Middle frontal gyrus (tissue), 1 donor: ENCODE data around the gene SCG2.

Experiments used
- DNase-seq: peaks from one replicate; pipeline ENCODE4 v3.0.0-alpha.2; 2015; ENCODE audit warnings: low spot score; ENCODE audit errors: extremely low spot score

The SCG2 gene

GRCh38 chr2:223601932-223602666 is at the start of gene SCG2:
TSS of gene SCG2 (minus strand) at chr2:223602361. CDS start at chr2:223599282, 3,079 bp downstream.
- peak; percentile 70 for DNase-seq

GRCh38 chr2:223649554-223650533 is 47.7 kb upstream of the SCG2 start:
- DNase-seq, result no peak

DNA sequence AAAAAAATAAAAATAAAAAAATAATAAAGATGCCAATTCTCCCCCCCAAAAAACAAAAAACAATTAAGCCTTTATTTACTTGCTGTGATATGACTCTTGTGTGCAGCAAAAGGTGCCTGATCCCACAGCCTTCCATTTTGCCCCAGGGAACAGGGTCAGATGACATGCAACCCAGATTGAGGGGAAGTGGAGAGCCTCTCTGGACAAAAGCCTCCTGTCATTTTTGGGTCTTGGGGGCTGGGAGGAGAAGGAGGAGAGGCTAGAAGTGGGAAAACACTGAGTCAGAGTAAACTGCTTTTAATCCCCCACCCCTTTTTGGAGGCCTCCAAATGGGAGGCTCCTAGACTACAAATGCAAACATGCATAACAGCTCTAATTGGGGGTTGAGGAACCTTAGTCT is 46.6 kb upstream of the SCG2 start:
- no peak for DNase-seq

GRCh38 chr2:223647258-223647952 is 45.2 kb upstream of the SCG2 start:
- DNase-seq, result no peak

GRCh38 chr2:223644136-223644535 is 42.0 kb upstream of the SCG2 start:
- DNase-seq, result no peak

DNA sequence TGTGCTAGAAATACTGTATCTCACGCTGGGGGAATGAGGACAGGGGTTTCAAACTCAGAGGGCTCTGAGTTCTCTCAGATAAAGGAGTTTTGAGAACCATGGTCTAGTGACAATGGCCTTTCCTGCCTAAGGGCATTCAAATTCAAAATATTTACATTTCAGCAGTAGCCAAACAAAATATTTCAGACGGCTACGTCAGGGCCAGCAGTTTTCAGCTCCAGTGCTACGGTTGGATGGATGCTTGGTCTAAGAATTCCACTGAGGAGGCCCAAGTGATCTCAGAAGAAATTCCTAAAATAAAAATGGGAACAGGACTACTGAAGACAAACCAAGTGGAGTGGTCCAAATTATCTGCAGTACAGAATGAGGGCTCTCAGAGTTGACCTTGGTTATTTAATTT is 41.1 kb upstream of the SCG2 start:
- no peak for DNase-seq

DNA sequence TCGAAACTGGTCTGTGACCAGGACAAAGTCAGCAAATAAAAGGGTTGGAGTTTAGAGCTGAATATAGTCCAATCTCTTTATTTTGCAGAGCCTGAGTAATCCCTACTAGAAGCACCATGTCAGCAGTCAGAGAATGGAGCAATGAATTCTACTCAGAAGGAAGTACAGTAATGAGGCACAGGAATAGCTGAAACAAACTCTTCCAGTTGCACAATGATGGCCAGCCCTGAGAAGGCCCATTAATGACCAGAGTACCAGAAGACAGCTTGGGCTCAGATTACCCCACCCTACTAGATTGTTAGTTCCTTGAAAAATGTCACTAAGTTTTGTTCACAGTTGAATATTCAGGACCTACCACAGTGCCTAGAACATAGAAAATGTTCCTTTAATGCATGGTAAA is 40.3 kb upstream of the SCG2 start:
- DNase-seq, result no peak

- no peak for DNase-seq
Observed at GRCh38 chr2:223641082-223641481, 38.9 kb upstream of the SCG2 start.

DNA sequence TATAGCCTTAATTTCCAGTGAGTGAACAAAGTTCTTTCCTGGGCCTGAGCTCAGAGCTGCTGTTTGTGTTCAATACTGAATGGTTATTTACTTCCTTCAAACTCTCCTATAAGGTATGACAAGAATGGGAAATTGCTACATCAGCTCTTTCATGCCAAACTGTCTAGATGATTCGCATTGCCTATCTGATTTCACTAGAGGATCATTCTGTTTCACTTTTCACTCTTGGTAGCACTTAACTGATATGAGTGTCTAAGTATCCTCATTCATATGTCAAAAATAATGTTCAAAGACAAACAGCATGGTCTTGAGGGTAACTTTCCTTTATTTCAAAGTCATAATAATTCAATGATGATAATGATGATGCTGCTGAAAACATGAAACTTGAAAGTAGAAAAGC is 32.9 kb upstream of the SCG2 start:
- DNase-seq, result no peak

- DNase-seq, result no peak
Observed at GRCh38 chr2:223634238-223634637, 32.1 kb upstream of the SCG2 start.

DNA sequence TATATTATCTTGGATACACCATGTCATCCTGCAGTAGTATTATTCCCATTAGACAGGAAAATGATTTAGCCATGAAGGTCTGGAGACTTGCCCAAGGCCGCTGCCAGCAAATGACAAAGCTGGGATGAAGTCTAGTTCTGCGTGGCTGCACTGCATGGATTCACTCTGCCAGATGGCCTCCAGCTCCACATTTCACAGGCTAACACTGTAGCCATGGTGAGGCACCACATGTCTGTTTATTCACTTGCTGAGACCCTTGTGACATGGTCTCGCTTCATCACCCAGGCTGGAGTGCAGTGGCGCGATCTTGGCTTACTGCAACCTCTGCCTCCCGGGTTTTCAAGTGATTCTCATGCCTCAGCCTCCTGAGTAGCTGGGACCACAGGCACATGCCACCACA is 31.5 kb upstream of the SCG2 start:
- no peak for DNase-seq

DNA sequence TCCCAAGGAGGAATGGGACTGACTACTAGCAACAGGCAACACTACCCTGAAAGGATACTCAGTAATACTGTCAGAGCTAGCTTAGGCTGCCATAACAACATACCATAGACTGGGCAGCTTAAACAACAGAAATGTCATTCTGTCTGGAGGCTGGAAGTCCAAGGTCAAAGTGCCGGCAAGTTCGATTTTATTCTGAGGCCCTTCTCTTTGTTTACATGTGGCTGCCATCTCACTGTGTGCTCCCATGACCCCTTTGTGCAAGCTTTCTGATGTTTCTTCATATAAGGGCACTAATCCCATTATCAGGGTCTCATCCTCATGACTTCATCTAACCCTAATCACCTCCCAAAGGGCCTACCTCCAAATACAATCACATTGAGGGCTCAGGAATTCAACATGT is 30.7 kb upstream of the SCG2 start:
- DNase-seq, result no peak

- DNase-seq, result no peak
Observed at GRCh38 chr2:223626716-223627115, 24.6 kb upstream of the SCG2 start.

DNA sequence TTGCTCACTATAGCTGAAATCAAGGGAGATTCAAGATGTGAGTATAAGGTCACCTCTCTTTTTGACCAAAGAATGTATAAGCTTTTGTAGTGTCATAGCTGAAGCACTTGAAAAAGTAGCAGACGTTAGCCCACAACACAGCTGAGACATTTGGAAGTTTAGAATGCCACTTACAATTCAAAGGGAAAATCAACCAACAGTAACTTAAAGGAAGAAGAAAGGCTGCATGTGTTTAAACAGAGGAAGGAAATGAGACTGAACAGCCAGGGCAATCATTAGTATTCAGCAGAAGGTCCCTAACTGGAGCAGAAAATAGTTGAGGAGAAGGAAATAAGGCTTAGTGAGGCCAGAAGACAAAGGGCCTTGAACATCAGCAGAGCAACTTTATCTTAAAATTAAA is 23.5 kb upstream of the SCG2 start:
- DNase-seq, result no peak

DNA sequence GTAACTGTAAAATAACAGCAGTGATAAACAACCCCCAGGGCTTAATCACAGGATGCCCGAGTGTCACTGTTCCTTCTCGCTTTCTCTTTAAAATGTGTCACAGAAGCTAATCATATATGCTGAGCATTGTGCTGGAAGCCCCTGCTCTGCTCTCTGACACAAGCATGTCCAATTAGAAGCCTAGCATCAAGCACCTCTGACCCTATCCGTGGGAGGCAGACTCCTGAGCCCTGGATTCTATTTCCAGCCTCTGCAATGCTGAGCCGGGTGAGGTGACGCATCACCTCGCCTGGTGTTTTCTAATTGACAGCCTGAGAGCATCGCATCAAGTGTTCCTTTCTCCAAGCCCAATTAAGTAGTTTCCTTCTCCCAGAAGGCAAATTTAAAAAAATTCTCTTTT is 19.7 kb upstream of the SCG2 start:
- DNase-seq, result no peak

DNA sequence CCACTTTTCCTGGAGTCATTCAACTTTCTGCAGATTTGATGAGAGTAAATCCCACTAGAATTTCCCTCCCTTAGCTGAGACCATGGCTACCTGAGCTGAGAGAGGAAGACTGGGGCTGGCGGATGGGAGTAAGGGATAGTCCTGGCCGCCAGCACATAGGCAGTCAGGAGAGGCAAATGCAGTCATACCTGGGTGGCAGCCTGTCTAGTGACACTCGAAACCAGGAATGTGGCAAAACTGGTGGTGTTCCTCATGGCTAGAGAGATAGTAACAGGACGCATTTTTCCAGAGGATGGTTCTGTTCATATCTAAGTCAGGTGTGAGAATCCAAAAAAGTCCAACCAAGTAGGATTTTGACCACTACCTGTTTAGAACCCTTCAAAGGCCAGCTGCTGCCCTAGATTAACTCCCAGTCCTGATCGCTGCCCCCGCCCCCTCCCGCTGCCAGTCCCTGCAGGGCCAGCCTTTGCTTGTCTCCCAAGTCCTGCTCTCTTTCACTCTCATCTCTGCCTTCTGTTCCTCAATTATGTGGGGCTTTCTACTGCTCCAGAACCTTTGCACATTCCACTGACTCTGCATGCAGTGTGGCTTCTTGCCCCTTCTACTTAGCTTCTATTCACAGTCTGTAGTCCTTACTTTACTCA is 17.4 kb upstream of the SCG2 start:
- DNase-seq, result no peak

- no peak for DNase-seq
Observed at GRCh38 chr2:223618172-223619035, 16.2 kb upstream of the SCG2 start.

DNA sequence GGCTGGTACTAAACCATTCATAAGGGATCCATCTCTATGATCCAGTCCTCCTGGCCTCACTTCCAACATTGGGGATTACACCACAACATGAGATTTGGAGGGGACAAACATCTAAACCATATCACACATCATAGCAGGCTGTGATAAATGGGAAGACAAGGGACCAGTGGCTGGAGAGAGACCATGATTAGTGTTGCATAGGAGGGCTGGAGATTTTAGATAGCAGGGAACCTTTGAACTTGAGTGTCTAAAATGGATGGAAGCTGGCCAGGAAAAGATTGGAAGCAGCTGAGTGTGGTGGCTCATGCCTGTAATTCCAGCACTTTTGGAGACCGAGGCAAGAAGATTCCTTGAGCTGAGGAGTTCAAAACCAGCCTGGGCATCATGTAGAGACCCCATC is 12.4 kb upstream of the SCG2 start:
- DNase-seq, result no peak

- peak; percentile 68 for DNase-seq
Observed at GRCh38 chr2:223613017-223613950, 11.1 kb upstream of the SCG2 start.
